ENCODE results near the gene CYP26B1.

Gene CYP26B1

GRCh38 chr2:72166279-72166678 is 18.6 kb upstream of the CYP26B1 start:
- H3K27ac Mint-ChIP-seq: no peak overlapping the region
- H3K4me3 Mint-ChIP-seq: no peak overlapping the region
- H3K36me3 Mint-ChIP-seq: peaks cover 0 to 3% of the 10 kb centered on the region in 2 donors
- DNase-seq: no peak
- H3K27me3 Mint-ChIP-seq: peaks cover 14 to 17% of the 10 kb centered on the region in 2 donors
- ATAC-seq (replicated peaks): no peak
- no peaks in the 10 kb centered on the region for H3K4me1 Mint-ChIP-seq
- H3K9me3 Mint-ChIP-seq: peaks cover 3 to 4% of the 10 kb centered on the region in 2 donors

- Mint-ChIP-seq H3K4me3 (no peak overlapping the region), H3K27me3 (peaks cover 15 to 17% of the 10 kb centered on the region in 2 donors), H3K4me1 (no peaks in the 10 kb centered on the region), H3K9me3 (peaks cover under 1 to 3% of the 10 kb centered on the region in 2 donors), H3K36me3 (peaks cover 0 to 3% of the 10 kb centered on the region in 2 donors), H3K27ac (no peak overlapping the region)
- no peak for ATAC-seq (replicated peaks)
- no peak for DNase-seq
These were observed 18.1 kb upstream of the CYP26B1 start for GRCh38 chr2:72165792-72166191.

- no peak for DNase-seq
- H3K9me3 Mint-ChIP-seq: no peaks in the 10 kb centered on the region
- H3K4me3 Mint-ChIP-seq: no peak overlapping the region
- H3K36me3 Mint-ChIP-seq: no peaks in the 10 kb centered on the region
- H3K4me1 Mint-ChIP-seq: no peaks in the 10 kb centered on the region
- H3K27ac Mint-ChIP-seq: no peak overlapping the region
- H3K27me3 Mint-ChIP-seq: peaks cover 17 to 20% of the 10 kb centered on the region in 2 donors
- ATAC-seq (replicated peaks): no peak
These were observed 14.9 kb upstream of the CYP26B1 start for GRCh38 chr2:72162574-72162973.

- Mint-ChIP-seq H3K4me3 (no peak overlapping the region), H3K9me3 (no peaks in the 10 kb centered on the region), H3K4me1 (no peaks in the 10 kb centered on the region), H3K27me3 (peaks cover 21 to 28% of the 10 kb centered on the region in 2 donors), H3K27ac (no peak overlapping the region), H3K36me3 (no peaks in the 10 kb centered on the region)
- ATAC-seq (replicated peaks) (no peak), DNase-seq (no peak)
These were observed 11.7 kb upstream of the CYP26B1 start for GRCh38 chr2:72159211-72159993.

- no peaks in the 10 kb centered on the region for H3K36me3 Mint-ChIP-seq
- no peaks in the 10 kb centered on the region for H3K4me1 Mint-ChIP-seq
- no peak overlapping the region for H3K27ac Mint-ChIP-seq
- no peak for ATAC-seq (replicated peaks)
- DNase-seq: no peak
- H3K27me3 Mint-ChIP-seq: peaks cover 28 to 33% of the 10 kb centered on the region in 2 donors
- H3K4me3 Mint-ChIP-seq: no peak overlapping the region
- no peaks in the 10 kb centered on the region for H3K9me3 Mint-ChIP-seq
These were observed 10.5 kb upstream of the CYP26B1 start for GRCh38 chr2:72157871-72158771.

- Mint-ChIP-seq H3K4me3 (no peak overlapping the region), H3K27ac (no peak overlapping the region), H3K36me3 (no peaks in the 10 kb centered on the region), H3K9me3 (no peaks in the 10 kb centered on the region), H3K4me1 (no peaks in the 10 kb centered on the region), H3K27me3 (peaks cover 30 to 35% of the 10 kb centered on the region in 2 donors)
- ATAC-seq (replicated peaks): no peak
- no peak for DNase-seq
These were observed 9.2 kb upstream of the CYP26B1 start for GRCh38 chr2:72156872-72157271.

GRCh38 chr2:72155737-72156136 is 8.1 kb upstream of the CYP26B1 start:
- Mint-ChIP-seq H3K4me1 (no peaks in the 10 kb centered on the region), H3K27ac (no peak overlapping the region), H3K4me3 (no peak overlapping the region), H3K27me3 (peaks cover 40 to 42% of the 10 kb centered on the region in 2 donors), H3K9me3 (no peaks in the 10 kb centered on the region), H3K36me3 (no peaks in the 10 kb centered on the region)
- DNase-seq (no peak), ATAC-seq (replicated peaks) (no peak)

GRCh38 chr2:72155151-72155550 is 7.5 kb upstream of the CYP26B1 start:
- H3K36me3 Mint-ChIP-seq: no peaks in the 10 kb centered on the region
- no peak overlapping the region for H3K4me3 Mint-ChIP-seq
- DNase-seq (no peak), ATAC-seq (replicated peaks) (no peak)
- no peaks in the 10 kb centered on the region for H3K9me3 Mint-ChIP-seq
- H3K27ac Mint-ChIP-seq: no peak overlapping the region
- peaks cover 44 to 46% of the 10 kb centered on the region in 2 donors for H3K27me3 Mint-ChIP-seq
- H3K4me1 Mint-ChIP-seq: peaks cover 5% of the 10 kb centered on the region in 2 donors

- ATAC-seq (replicated peaks) (no peak), DNase-seq (no peak)
- H3K4me3 Mint-ChIP-seq: no peak overlapping the region
- H3K36me3 Mint-ChIP-seq: no peaks in the 10 kb centered on the region
- H3K27me3 Mint-ChIP-seq: peaks cover 51 to 52% of the 10 kb centered on the region in 2 donors
- H3K9me3 Mint-ChIP-seq: no peaks in the 10 kb centered on the region
- peaks cover 12% of the 10 kb centered on the region in 2 donors for H3K4me1 Mint-ChIP-seq
- H3K27ac Mint-ChIP-seq: no peak overlapping the region
These were observed 6.8 kb upstream of the CYP26B1 start for GRCh38 chr2:72154386-72154975.

GRCh38 chr2:72153924-72154323 is 6.3 kb upstream of the CYP26B1 start:
- H3K4me3 Mint-ChIP-seq: no peak overlapping the region
- ATAC-seq (replicated peaks): no peak
- peaks cover 17% of the 10 kb centered on the region in 2 donors for H3K4me1 Mint-ChIP-seq
- H3K27ac Mint-ChIP-seq: no peak overlapping the region
- H3K9me3 Mint-ChIP-seq: no peaks in the 10 kb centered on the region
- no peaks in the 10 kb centered on the region for H3K36me3 Mint-ChIP-seq
- DNase-seq: no peak
- H3K27me3 Mint-ChIP-seq: peaks cover 56 to 58% of the 10 kb centered on the region in 2 donors

GRCh38 chr2:72153026-72153791 is 5.5 kb upstream of the CYP26B1 start:
- H3K27me3 Mint-ChIP-seq: peaks cover 61 to 64% of the 10 kb centered on the region in 2 donors
- no peak overlapping the region for H3K27ac Mint-ChIP-seq
- ATAC-seq (replicated peaks) (no peak), DNase-seq (no peak)
- peaks cover 19 to 23% of the 10 kb centered on the region in 2 donors for H3K4me1 Mint-ChIP-seq
- H3K4me3 Mint-ChIP-seq: no peak overlapping the region
- no peaks in the 10 kb centered on the region for H3K9me3 Mint-ChIP-seq
- H3K36me3 Mint-ChIP-seq: no peaks in the 10 kb centered on the region

GRCh38 chr2:72150861-72151356 is 3.2 kb upstream of the CYP26B1 start:
- Mint-ChIP-seq H3K27me3 (peaks cover 76 to 86% of the 10 kb centered on the region in 2 donors), H3K9me3 (peaks cover 0 to 6% of the 10 kb centered on the region in 2 donors), H3K36me3 (peaks cover 4 to 7% of the 10 kb centered on the region in 2 donors), H3K27ac (no peak overlapping the region), H3K4me3 (no peak overlapping the region), H3K4me1 (peaks cover 30 to 43% of the 10 kb centered on the region in 2 donors)
- ATAC-seq (replicated peaks): no peak
- DNase-seq: no peak

GRCh38 chr2:72150157-72150860 is 2.6 kb upstream of the CYP26B1 start:
- peak; percentile 84 to 87 for ATAC-seq (replicated peaks)
- Mint-ChIP-seq H3K27me3 (peaks cover 80 to 90% of the 10 kb centered on the region in 2 donors), H3K4me1 (peaks cover 35 to 49% of the 10 kb centered on the region in 2 donors), H3K4me3 (peak overlapping the region; percentile 72 to 73), H3K9me3 (peaks cover 0 to 7% of the 10 kb centered on the region in 2 donors), H3K27ac (peak overlapping the region; percentile 91), H3K36me3 (peaks cover 4 to 7% of the 10 kb centered on the region in 2 donors)
- DNase-seq: peak; percentile 57
